OCI-LY3 (cell line): ENCODE data around the gene RECK.

ENCODE experiments used
- EZH2phosphoT487 ChIP-seq: fragments of 200-600 bp; shearing (Covaris generic); IDR thresholded peaks from 2 replicates; pipeline ENCODE4 v1.6.1; 2018; ENCODE audit warnings: antibody characterized with exemption, mixed run types, low read depth
- TF ChIP-seq, protein P1 (sequence below): fragments of 200-600, 300-600 bp; sonication (generic); IDR thresholded peaks from 2 replicates; pipeline ENCODE4 v1.5.1; 2014; ENCODE audit warnings: antibody characterized with exemption, low read length, low read depth

DNA sequence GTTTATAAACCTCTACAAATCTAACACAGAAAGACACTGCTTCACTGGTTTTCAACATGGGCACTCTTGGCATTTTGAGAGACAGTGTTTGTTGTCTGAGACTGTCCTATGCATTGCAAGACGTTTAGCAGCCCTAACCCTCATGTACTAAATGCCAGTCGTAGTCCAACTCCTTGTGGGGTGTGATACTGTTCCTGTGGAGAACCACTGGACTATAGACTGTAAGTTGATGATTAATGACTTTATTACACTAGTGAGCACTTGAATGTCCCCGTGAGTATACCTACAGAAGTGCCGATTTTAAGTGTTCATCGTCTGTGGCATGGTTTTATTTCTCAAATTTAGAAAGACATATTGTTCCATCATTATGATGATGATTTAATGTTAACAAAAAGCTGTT is 46.2 kb downstream of the RECK start:
- TF ChIP-seq, protein P1, sequence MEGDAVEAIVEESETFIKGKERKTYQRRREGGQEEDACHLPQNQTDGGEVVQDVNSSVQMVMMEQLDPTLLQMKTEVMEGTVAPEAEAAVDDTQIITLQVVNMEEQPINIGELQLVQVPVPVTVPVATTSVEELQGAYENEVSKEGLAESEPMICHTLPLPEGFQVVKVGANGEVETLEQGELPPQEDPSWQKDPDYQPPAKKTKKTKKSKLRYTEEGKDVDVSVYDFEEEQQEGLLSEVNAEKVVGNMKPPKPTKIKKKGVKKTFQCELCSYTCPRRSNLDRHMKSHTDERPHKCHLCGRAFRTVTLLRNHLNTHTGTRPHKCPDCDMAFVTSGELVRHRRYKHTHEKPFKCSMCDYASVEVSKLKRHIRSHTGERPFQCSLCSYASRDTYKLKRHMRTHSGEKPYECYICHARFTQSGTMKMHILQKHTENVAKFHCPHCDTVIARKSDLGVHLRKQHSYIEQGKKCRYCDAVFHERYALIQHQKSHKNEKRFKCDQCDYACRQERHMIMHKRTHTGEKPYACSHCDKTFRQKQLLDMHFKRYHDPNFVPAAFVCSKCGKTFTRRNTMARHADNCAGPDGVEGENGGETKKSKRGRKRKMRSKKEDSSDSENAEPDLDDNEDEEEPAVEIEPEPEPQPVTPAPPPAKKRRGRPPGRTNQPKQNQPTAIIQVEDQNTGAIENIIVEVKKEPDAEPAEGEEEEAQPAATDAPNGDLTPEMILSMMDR: no peak
- TF ChIP-seq EZH2phosphoT487: no peak
